Activated T-cell treated with anti-CD3 and anti-CD28 coated beads, Interleukin-2, amount 50 U/mL, for 72 hours (primary cell): Measurements from ENCODE around the gene DIAPH3. TPM values are rescaled to one million over a fixed set of nuclear protein-coding genes. Genes with fewer than 3 reads are reported as not detected.

Experiments used
- ATAC-seq, 2 donors: fragments of 150-1000 bp; cut with Tn5 transposase; replicated peaks in 1 of 2; 2 replicates each; pipeline ENCODE4 v1.10.0; 2021; ENCODE audit warnings: moderate library complexity in 2 of 2, mild to moderate bottlenecking in 1 of 2
- DNase-seq, 2 donors: peaks; one replicate each; pipeline ENCODE4 v3.0.0; 2021 to 2022; ENCODE audit warnings: mixed read lengths in 1 of 2
- H3K27ac Mint-ChIP-seq: one replicate; pipeline ENCODE4 v1.8.0; 2022; ENCODE audit warnings: mild to moderate bottlenecking, moderate library complexity, mixed read lengths
- H3K27me3 Mint-ChIP-seq: one replicate; pipeline ENCODE4 v1.8.0; 2022; ENCODE audit warnings: low read depth, mixed read lengths
- H3K36me3 Mint-ChIP-seq, 2 donors: one replicate each; pipeline ENCODE4 v1.8.0; 2022; ENCODE audit warnings: mixed read lengths in 2 of 2, mild to moderate bottlenecking in 1 of 2; ENCODE audit not compliant: insufficient read depth in 2 of 2
- H3K4me1 Mint-ChIP-seq: one replicate; pipeline ENCODE4 v1.8.0; 2022; ENCODE audit warnings: low read depth, mixed read lengths
- H3K4me3 Mint-ChIP-seq, 2 donors: one replicate each; pipeline ENCODE4 v1.8.0; 2022; ENCODE audit warnings: mild to moderate bottlenecking in 2 of 2, mixed read lengths in 2 of 2, moderate library complexity in 2 of 2
- H3K9me3 Mint-ChIP-seq, 2 donors: one replicate each; pipeline ENCODE4 v1.8.0; 2022; ENCODE audit warnings: mixed read lengths in 2 of 2
- total RNA-seq, 2 donors: library from RNA; stranded (reverse); gene quantifications; one replicate each; pipeline ENCODE4 v1.2.3, GENCODE V29; 2022

DIAPH3 gene
- total RNA-seq, 2 donors from 2014 or later = 28.5 to 30.8 TPM

DNA sequence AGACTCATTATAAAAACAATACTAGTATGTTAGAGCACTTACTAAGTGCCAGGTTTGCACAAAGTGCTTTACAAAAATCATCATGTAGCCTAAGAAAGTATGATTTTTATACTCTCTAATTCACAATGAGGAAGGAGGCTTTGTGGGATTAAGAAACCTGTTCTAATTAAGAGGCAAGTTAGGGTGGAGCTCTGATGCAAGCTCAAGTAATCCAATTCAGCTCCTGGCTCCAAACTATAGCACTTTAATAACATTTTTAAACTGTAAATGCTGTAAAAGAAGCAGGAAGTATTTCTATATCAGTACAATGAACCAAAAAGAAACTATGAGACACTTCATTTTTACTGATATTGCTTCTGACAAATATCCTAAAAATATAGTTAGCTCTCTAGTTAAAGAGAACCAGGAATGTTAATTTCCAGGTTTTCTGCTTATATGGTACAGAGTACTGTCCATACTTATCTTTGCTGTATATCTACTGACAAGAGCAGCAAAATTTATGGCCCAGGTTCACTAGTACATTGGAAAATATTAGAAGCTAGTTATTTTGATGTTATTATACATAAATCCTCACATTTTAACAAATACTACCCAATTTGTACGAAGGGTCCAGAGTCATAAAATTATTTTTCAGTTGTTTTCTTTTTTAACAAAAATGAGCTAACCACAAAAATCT is 482.0 kb downstream of the DIAPH3 start:
- H3K4me3 Mint-ChIP-seq = no peak overlapping the region
- ATAC-seq = no peak
- no peaks in the 10 kb centered on the region for H3K27me3 Mint-ChIP-seq
- no peaks in the 10 kb centered on the region for H3K4me1 Mint-ChIP-seq
- H3K36me3 Mint-ChIP-seq = no peaks in the 10 kb centered on the region
- H3K27ac Mint-ChIP-seq = no peak overlapping the region
- no peaks in the 10 kb centered on the region for H3K9me3 Mint-ChIP-seq
- DNase-seq = no peak

DNA sequence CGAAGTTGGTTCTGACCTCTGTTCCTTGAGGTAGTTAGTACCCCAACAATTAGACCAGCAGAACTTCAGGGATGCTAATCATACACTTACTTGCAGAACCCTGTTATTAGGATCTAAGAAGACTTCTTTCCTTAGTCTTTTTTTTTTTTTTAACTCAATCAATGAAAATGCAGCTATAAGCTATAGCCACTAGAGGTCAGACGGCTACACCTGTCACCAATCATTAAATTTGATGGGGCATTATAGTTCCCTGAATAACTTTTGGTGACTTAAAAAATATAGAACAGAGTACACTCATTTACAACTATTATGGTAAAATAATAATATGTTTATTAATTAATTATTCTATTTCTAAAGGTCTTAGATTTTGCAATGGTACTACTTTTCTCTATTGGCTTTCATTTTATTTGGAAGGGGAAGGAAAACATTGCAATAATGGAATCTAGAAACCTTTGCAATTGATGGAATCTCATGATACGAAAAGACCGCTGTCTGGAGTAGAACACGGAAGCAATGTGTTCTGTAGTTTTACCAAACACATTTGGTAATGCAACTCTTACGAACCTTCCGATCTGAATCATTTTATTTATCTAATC is 483.2 kb downstream of the DIAPH3 start:
- no peaks in the 10 kb centered on the region for H3K36me3 Mint-ChIP-seq
- H3K27me3 Mint-ChIP-seq = no peaks in the 10 kb centered on the region
- no peak for DNase-seq

GRCh38 chr13:59679254-59679653 is 484.5 kb downstream of the DIAPH3 start:
- Mint-ChIP-seq H3K36me3 (no peaks in the 10 kb centered on the region), H3K4me1 (no peaks in the 10 kb centered on the region), H3K4me3 (no peak overlapping the region), H3K27ac (no peak overlapping the region), H3K27me3 (no peaks in the 10 kb centered on the region), H3K9me3 (no peaks in the 10 kb centered on the region)
- DNase-seq (no peak), ATAC-seq (no peak)

More for the DNA sequence above, 483.2 kb downstream of the DIAPH3 start:
- no peak overlapping the region for H3K4me3 Mint-ChIP-seq
- no peaks in the 10 kb centered on the region for H3K9me3 Mint-ChIP-seq
- no peak overlapping the region for H3K27ac Mint-ChIP-seq
- no peak for ATAC-seq
- H3K4me1 Mint-ChIP-seq = no peaks in the 10 kb centered on the region

- H3K27me3 Mint-ChIP-seq = no peaks in the 10 kb centered on the region
- H3K4me1 Mint-ChIP-seq = no peaks in the 10 kb centered on the region
- no peak overlapping the region for H3K4me3 Mint-ChIP-seq
- no peak overlapping the region for H3K27ac Mint-ChIP-seq
- ATAC-seq (peak; percentile 40 to 66), DNase-seq (no peak)
- H3K9me3 Mint-ChIP-seq = no peaks in the 10 kb centered on the region
- no peaks in the 10 kb centered on the region for H3K36me3 Mint-ChIP-seq
These were observed 485.5 kb downstream of the DIAPH3 start for GRCh38 chr13:59677966-59678814.

- ATAC-seq = no peak
- no peak overlapping the region for H3K4me3 Mint-ChIP-seq
- H3K27me3 Mint-ChIP-seq = no peaks in the 10 kb centered on the region
These were observed 486.3 kb downstream of the DIAPH3 start for GRCh38 chr13:59677430-59677829.

DNA sequence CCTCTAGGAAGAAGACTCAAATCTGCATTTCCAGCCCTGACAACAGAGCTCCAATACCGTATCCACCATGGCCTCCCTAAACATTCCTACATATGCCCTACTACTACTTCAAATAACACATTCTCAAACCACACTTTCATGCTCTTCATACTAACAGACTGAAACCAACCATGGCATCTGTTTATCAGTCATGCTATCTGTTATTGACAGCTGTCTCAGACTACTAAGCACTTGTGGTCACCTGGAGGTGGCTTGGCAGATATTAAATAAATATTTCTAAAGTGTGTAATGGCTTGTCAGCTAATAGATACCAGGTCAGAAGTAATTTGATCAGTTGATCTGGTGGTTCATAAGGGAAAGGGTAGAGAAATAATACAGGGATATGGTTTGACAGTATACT is 489.1 kb downstream of the DIAPH3 start:
- Mint-ChIP-seq H3K36me3 (no peaks in the 10 kb centered on the region), H3K4me1 (no peaks in the 10 kb centered on the region), H3K4me3 (no peak overlapping the region), H3K27ac (no peak overlapping the region), H3K27me3 (no peaks in the 10 kb centered on the region), H3K9me3 (no peaks in the 10 kb centered on the region)
- no peak for ATAC-seq
- no peak for DNase-seq

More at GRCh38 chr13:59677430-59677829, 486.3 kb downstream of the DIAPH3 start:
- H3K9me3 Mint-ChIP-seq = no peaks in the 10 kb centered on the region
- DNase-seq = no peak
- H3K27ac Mint-ChIP-seq = no peak overlapping the region
- H3K36me3 Mint-ChIP-seq = no peaks in the 10 kb centered on the region
- H3K4me1 Mint-ChIP-seq = no peaks in the 10 kb centered on the region

GRCh38 chr13:59673286-59673685 is 490.4 kb downstream of the DIAPH3 start:
- no peaks in the 10 kb centered on the region for H3K36me3 Mint-ChIP-seq
- no peaks in the 10 kb centered on the region for H3K27me3 Mint-ChIP-seq
- H3K9me3 Mint-ChIP-seq = no peaks in the 10 kb centered on the region
- H3K4me1 Mint-ChIP-seq = no peaks in the 10 kb centered on the region
- no peak for ATAC-seq
- H3K27ac Mint-ChIP-seq = no peak overlapping the region
- no peak for DNase-seq
- no peak overlapping the region for H3K4me3 Mint-ChIP-seq

GRCh38 chr13:59672445-59672844 is 491.3 kb downstream of the DIAPH3 start:
- no peaks in the 10 kb centered on the region for H3K9me3 Mint-ChIP-seq
- H3K36me3 Mint-ChIP-seq = no peaks in the 10 kb centered on the region
- H3K27ac Mint-ChIP-seq = no peak overlapping the region
- DNase-seq = no peak
- ATAC-seq = no peak
- no peaks in the 10 kb centered on the region for H3K27me3 Mint-ChIP-seq
- no peaks in the 10 kb centered on the region for H3K4me1 Mint-ChIP-seq
- no peak overlapping the region for H3K4me3 Mint-ChIP-seq

GRCh38 chr13:59671881-59672280 is 491.8 kb downstream of the DIAPH3 start:
- DNase-seq = no peak
- Mint-ChIP-seq H3K4me3 (no peak overlapping the region), H3K27ac (no peak overlapping the region), H3K27me3 (no peaks in the 10 kb centered on the region), H3K9me3 (no peaks in the 10 kb centered on the region), H3K4me1 (no peaks in the 10 kb centered on the region), H3K36me3 (no peaks in the 10 kb centered on the region)
- no peak for ATAC-seq

GRCh38 chr13:59666504-59666903 is 497.2 kb downstream of the DIAPH3 start:
- ATAC-seq (no peak), DNase-seq (no peak)
- peaks cover 5% of the 10 kb centered on the region for H3K4me1 Mint-ChIP-seq
- no peaks in the 10 kb centered on the region for H3K36me3 Mint-ChIP-seq
- no peaks in the 10 kb centered on the region for H3K27me3 Mint-ChIP-seq
- no peak overlapping the region for H3K27ac Mint-ChIP-seq
- no peak overlapping the region for H3K4me3 Mint-ChIP-seq
- no peaks in the 10 kb centered on the region for H3K9me3 Mint-ChIP-seq

DNA sequence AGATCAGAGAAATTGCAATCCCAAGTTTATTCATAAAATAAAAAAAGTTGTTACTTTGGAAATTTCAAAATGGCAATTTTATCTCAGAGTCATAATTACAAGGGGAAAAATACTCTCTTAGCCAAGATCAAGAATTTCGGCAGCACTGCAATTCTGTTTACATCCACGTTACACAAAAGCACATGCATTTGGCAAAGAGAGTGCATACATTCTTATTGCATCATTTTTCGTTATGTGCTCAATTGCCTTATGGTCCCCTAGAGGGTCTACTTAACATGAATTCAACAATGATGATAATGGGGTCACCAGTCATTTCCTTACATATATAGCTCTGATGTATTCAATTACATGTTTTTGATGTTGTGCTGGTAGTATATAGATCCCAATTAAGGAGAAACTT is 498.0 kb downstream of the DIAPH3 start:
- no peak for DNase-seq
- Mint-ChIP-seq H3K27me3 (no peaks in the 10 kb centered on the region), H3K36me3 (no peaks in the 10 kb centered on the region), H3K27ac (no peak overlapping the region), H3K4me1 (peaks cover 5% of the 10 kb centered on the region), H3K4me3 (no peak overlapping the region), H3K9me3 (no peaks in the 10 kb centered on the region)
- no peak for ATAC-seq

DNA sequence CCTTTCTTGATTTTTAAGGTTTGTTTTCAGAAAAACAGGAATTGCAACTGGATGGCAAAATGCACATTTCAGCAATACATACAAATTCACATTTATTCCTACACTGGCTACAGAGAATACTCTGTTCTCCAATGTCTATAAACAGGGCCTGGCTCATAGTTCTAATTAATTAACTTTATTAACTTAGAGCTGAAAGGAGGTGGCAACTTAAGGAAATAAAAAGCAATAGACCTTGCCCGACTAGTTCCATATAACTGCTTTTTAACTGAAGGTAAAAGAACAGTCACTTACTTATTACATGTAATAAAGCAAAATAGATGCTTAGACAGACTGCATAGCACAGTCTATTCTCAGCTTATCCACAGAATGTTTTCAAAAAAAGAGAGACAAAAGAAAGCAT is 498.5 kb downstream of the DIAPH3 start:
- Mint-ChIP-seq H3K27ac (no peak overlapping the region), H3K9me3 (no peaks in the 10 kb centered on the region), H3K4me1 (peaks cover 5% of the 10 kb centered on the region), H3K36me3 (no peaks in the 10 kb centered on the region), H3K27me3 (no peaks in the 10 kb centered on the region), H3K4me3 (no peak overlapping the region)
- DNase-seq (no peak), ATAC-seq (no peak)

DNA sequence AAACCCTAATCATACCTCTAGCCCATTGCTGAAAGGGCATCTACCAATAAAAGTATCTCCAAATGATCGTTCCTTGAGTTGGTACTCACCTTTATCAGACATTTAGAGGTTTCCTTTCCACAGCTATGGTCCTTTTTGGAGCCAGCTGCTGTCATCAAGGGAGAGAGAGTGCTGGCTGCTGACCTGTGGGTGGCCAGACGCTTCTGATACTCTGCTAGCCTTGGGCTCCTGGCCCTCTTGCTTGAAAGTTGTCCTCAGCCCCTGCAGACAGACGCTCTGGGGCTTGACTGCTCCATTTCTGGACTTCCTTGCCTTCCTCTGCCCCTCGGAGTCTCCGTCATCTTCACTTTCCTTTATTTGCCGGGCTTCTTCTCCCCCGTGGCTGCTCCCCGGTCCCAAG is 499.1 kb downstream of the DIAPH3 start:
- H3K4me3 Mint-ChIP-seq = no peak overlapping the region
- no peak for ATAC-seq
- H3K27me3 Mint-ChIP-seq = no peaks in the 10 kb centered on the region
- no peaks in the 10 kb centered on the region for H3K9me3 Mint-ChIP-seq
- peaks cover 5% of the 10 kb centered on the region for H3K4me1 Mint-ChIP-seq
- no peaks in the 10 kb centered on the region for H3K36me3 Mint-ChIP-seq
- DNase-seq = no peak
- H3K27ac Mint-ChIP-seq = no peak overlapping the region
